PFSK-1 (cell line): Measurements from ENCODE around the gene MED12.

Experiments used
- FOXP2 ChIP-seq: optimal IDR thresholded peaks from 2 replicates; pipeline ENCODE3; 2011; ENCODE audit warnings: borderline replicate concordance, control low read depth, inconsistent platforms; ENCODE audit not compliant: insufficient read depth; ENCODE audit errors: extremely low read length, extremely low read depth
- POLR2AphosphoS5 ChIP-seq: IDR thresholded peaks from 2 replicates; pipeline ENCODE4 v1.6.1; 2012; ENCODE audit warnings: low read depth, mild to moderate bottlenecking, control low read depth, low read length, moderate library complexity
- REST ChIP-seq, 2 experiments: IDR thresholded peaks; 2 replicates each; pipeline versions ENCODE4 v1.6.1 to v1.8.0; 2011 to 2012; ENCODE audit warnings: low read depth in 2 of 2, low read length in 2 of 2, control low read depth in 1 of 2, inconsistent platforms in 1 of 2, mild to moderate bottlenecking in 1 of 2, moderate library complexity in 1 of 2; ENCODE audit not compliant: insufficient read depth in 1 of 2
- SIN3A ChIP-seq: IDR thresholded peaks from 2 replicates; pipeline ENCODE4 v1.6.1; 2012; ENCODE audit warnings: mild to moderate bottlenecking, low read length, moderate library complexity, borderline replicate concordance; ENCODE audit not compliant: insufficient read depth
- TAF1 ChIP-seq: IDR thresholded peaks from 2 replicates; pipeline ENCODE4 v1.6.1; 2012; ENCODE audit warnings: low read length, control low read depth, borderline replicate concordance; ENCODE audit not compliant: insufficient read depth

MED12 gene

DNA sequence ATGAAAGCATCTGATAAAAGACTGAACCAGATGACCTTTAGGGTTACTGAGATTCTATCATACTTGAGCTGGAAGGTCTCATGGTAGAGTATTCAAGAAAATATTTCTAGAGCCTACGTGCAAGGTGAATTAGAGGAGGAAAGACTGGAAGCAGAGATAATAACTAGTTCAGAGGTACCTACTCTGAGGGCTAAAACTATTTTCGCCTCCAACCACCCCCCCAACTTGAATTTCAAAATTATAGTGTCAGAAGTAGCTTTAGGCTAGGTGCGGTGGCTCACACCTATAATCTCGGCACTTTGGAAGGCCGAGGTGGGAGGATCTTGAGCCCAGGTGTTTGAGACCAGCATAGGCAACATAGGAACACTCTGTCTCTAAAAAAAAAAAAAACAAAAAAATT lies 57.1 kb downstream of the MED12 start:
- TF ChIP-seq FOXP2 (no peak), POLR2AphosphoS5 (no peak), REST (IDR thresholded peaks at IDR 0.05; ENCODE audit: insufficient read depth in 1 of 2, low read depth in 2 of 2, low read length in 2 of 2) (no peak), TAF1 (no peak)

GRCh38 chrX:71177327-71177726 lies 58.9 kb downstream of the MED12 start:
- TF ChIP-seq TAF1 (no peak), SIN3A (no peak), POLR2AphosphoS5 (no peak), REST (IDR thresholded peaks at IDR 0.05; ENCODE audit: insufficient read depth in 1 of 2, low read depth in 2 of 2, low read length in 2 of 2) (no peak), FOXP2 (no peak)

- TF ChIP-seq REST (IDR thresholded peaks at IDR 0.05; ENCODE audit: insufficient read depth in 1 of 2, low read depth in 2 of 2, low read length in 2 of 2) (no peak), SIN3A (no peak)
These were observed 60.5 kb downstream of the MED12 start for GRCh38 chrX:71178908-71179307.

- TF ChIP-seq TAF1 (no peak), POLR2AphosphoS5 (no peak), FOXP2 (no peak), SIN3A (no peak), REST (IDR thresholded peaks at IDR 0.05; ENCODE audit: insufficient read depth in 1 of 2, low read depth in 2 of 2, low read length in 2 of 2) (no peak)
These were observed 63.1 kb downstream of the MED12 start for GRCh38 chrX:71181558-71181909.

DNA sequence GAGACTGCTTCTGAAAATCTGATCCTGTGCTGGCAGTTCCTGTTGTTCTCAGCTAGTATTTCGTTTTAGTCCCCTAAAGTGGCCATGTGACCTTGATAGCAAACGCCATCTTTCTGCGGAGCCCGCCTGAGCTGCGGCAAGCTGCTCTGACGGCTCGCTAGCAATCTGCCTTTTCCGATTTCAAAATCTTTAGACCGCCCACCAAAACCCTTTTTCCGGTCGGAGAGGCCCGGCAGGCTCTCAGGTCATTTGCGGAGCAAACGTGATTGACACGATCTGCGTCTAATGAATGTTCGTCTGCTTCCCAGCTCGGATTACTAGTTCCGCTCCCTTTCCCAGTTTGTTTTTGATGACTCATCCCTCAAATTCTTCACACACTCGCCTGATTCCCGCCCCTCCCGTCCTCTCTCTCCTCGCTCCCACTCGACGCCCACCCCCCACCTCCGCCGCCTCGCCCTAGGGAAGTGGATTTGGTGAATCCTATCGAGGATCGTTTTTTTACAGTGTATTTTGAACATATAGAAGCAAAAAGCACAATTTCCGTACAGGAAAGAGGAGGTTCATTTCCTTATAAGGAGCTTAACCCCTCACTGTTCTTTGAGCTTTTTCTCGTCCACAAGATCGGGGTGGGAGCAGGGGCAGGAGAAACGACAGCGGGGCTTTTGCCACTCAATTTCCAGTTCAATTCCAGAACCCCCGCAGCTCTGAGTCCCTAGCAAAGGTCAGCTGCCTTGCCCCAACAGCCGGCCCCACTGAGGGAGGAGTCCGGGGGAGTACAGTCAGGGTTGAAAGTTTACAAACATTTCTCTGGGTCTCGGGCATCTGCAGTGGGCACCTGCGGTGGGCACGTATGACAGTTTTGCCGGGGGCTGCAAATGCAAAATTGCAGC lies 63.8 kb downstream of the MED12 start:
- TF ChIP-seq REST (IDR thresholded peaks at IDR 0.05; ENCODE audit: insufficient read depth in 1 of 2, low read depth in 2 of 2, low read length in 2 of 2) (0 out of 4 replicates have a peak, but pooled peaks of 1 of the 2 experiments have one; percentile 32), POLR2AphosphoS5 (peak; percentile 96), SIN3A (peak; percentile 53; the same call in 1 of the 2 replicates), TAF1 (peak; percentile 95; the same call in 1 of the 2 replicates), FOXP2 (no peak)
